WTC11 (cell line): Measurements from ENCODE around the gene MYO3A. TPM values are rescaled to one million over a fixed set of nuclear protein-coding genes. Genes with fewer than 3 reads are reported as not detected.

Source experiments
- ATAC-seq: fragments of 200-7000 bp; cut with Tn5 transposase; 2 replicates; pipeline ENCODE4 v1.10.0; 2021; ENCODE audit warnings: mild to moderate bottlenecking, moderate library complexity
- CTCF ChIA-PET: fragments of 300-600 bp; sonication (Branson Sonifier 250); formaldehyde crosslinking; loops from one replicate; lab custom pipeline; 2021; ENCODE audit warnings: antibody characterized with exemption; lab: Charles Lee
- POLR2A ChIA-PET: fragments of 350-600 bp; sonication (Branson Sonifier 250); formaldehyde crosslinking; loops from one replicate; lab custom pipeline; 2021; ENCODE audit warnings: antibody characterized with exemption; lab: Charles Lee
- DNase-seq: peaks from one replicate; pipeline ENCODE4 v3.0.0; 2021; ENCODE audit warnings: low spot score
- H3K27ac Mint-ChIP-seq: 2 replicates; pipeline ENCODE4 v1.8.0; 2021; ENCODE audit warnings: mixed read lengths
- H3K27me3 Mint-ChIP-seq: 2 replicates; pipeline ENCODE4 v1.8.0; 2021; ENCODE audit warnings: low read depth, mild to moderate bottlenecking, moderate library complexity, mixed read lengths
- H3K36me3 Mint-ChIP-seq: 2 replicates; pipeline ENCODE4 v1.8.0; 2021; ENCODE audit warnings: mixed read lengths
- H3K4me1 Mint-ChIP-seq: 2 replicates; pipeline ENCODE4 v1.8.0; 2022; ENCODE audit warnings: mixed read lengths
- H3K4me3 Mint-ChIP-seq: 2 replicates; pipeline ENCODE4 v1.8.0; 2021; ENCODE audit warnings: mild to moderate bottlenecking, moderate library complexity, mixed read lengths
- H3K9me3 Mint-ChIP-seq: 2 replicates; pipeline ENCODE4 v1.8.0; 2021; ENCODE audit warnings: mixed read lengths
- ELF4 ChIP-seq: sonication (generic); formaldehyde crosslinking; IDR thresholded peaks from 2 replicates; pipeline ENCODE4 v1.8.1; 2022; ENCODE audit warnings: low read depth, mild to moderate bottlenecking, moderate library complexity, missing genetic modification reagents
- EMX1 ChIP-seq: fragments of 250-450 bp; sonication (Bioruptor Pico); IDR thresholded peaks from 2 replicates; pipeline ENCODE4 v1.8.0; 2021; ENCODE audit warnings: mild to moderate bottlenecking
- GABPB1 ChIP-seq: sonication (generic); formaldehyde crosslinking; IDR thresholded peaks from 2 replicates; pipeline ENCODE4 v1.8.1; 2023; ENCODE audit warnings: mild to moderate bottlenecking, missing genetic modification reagents
- GTF2I ChIP-seq: fragments of 250-450 bp; sonication (Bioruptor Pico); conservative IDR thresholded peaks from 2 replicates; pipeline ENCODE4 v1.4.0; 2021; ENCODE audit warnings: mild to moderate bottlenecking
- HMGA2 ChIP-seq: fragments of 250-450 bp; sonication (Bioruptor Pico); IDR thresholded peaks from 2 replicates; pipeline ENCODE4 v1.4.0; 2021; ENCODE audit warnings: mild to moderate bottlenecking, moderate library complexity
- MYBL2 ChIP-seq: sonication (generic); formaldehyde crosslinking; IDR thresholded peaks from 2 replicates; pipeline ENCODE4 v1.8.1; 2023; ENCODE audit warnings: mild to moderate bottlenecking, moderate library complexity, missing genetic modification reagents
- PRRX2 ChIP-seq: fragments of 250-450 bp; sonication (Bioruptor Pico); IDR thresholded peaks from 2 replicates; pipeline ENCODE4 v1.8.0; 2021; ENCODE audit warnings: mild to moderate bottlenecking
- ZNF121 ChIP-seq: sonication (generic); formaldehyde crosslinking; IDR thresholded peaks from 2 replicates; pipeline ENCODE4 v1.8.0; 2023; ENCODE audit warnings: missing genetic modification reagents
- ZNF138 ChIP-seq: sonication (generic); formaldehyde crosslinking; conservative IDR thresholded peaks from 2 replicates; pipeline ENCODE4 v1.8.1; 2022; ENCODE audit warnings: mild to moderate bottlenecking, moderate library complexity, missing genetic modification reagents
- ZNF317 ChIP-seq: sonication (generic); formaldehyde crosslinking; IDR thresholded peaks from 2 replicates; pipeline ENCODE4 v1.8.1; 2023; ENCODE audit warnings: low read depth, mild to moderate bottlenecking, moderate library complexity, missing genetic modification reagents, borderline replicate concordance
- ZNF396 ChIP-seq: fragments of 250-450 bp; sonication (Bioruptor Pico); IDR thresholded peaks from 2 replicates; pipeline ENCODE4 v1.8.0; 2021; ENCODE audit warnings: mild to moderate bottlenecking, moderate library complexity, borderline replicate concordance
- total RNA-seq: library from RNA; stranded (reverse); gene quantifications from 3 replicates; pipeline ENCODE4 v1.2.3, GENCODE V29; 2021
- TF ChIP-seq, protein P1 (sequence below): sonication (generic); formaldehyde crosslinking; IDR thresholded peaks from 2 replicates; pipeline ENCODE4 v1.8.0; 2023; ENCODE audit warnings: missing genetic modification reagents, mild to moderate bottlenecking, borderline replicate concordance
- TF ChIP-seq, protein P2 (sequence below): sonication (generic); formaldehyde crosslinking; IDR thresholded peaks from 2 replicates; pipeline ENCODE4 v1.8.1; 2023; ENCODE audit warnings: mild to moderate bottlenecking, missing genetic modification reagents, moderate library complexity
- TF ChIP-seq, protein P3 (sequence below): sonication (generic); formaldehyde crosslinking; IDR thresholded peaks from 2 replicates; pipeline ENCODE4 v1.8.0; 2023; ENCODE audit warnings: mild to moderate bottlenecking, missing genetic modification reagents
- TF ChIP-seq, protein P4 (sequence below): sonication (generic); formaldehyde crosslinking; IDR thresholded peaks from 2 replicates; pipeline ENCODE4 v1.8.1; 2022; ENCODE audit warnings: mild to moderate bottlenecking, missing genetic modification reagents, moderate library complexity, borderline replicate concordance
- TF ChIP-seq, protein P5 (sequence below): fragments of 250-450 bp; sonication (Bioruptor Pico); IDR thresholded peaks from 2 replicates; pipeline ENCODE4 v1.9.0; 2021; ENCODE audit warnings: mild to moderate bottlenecking

MYO3A gene
- total RNA-seq, 1 experiment from 2014 or later = 3.7 TPM

DNA sequence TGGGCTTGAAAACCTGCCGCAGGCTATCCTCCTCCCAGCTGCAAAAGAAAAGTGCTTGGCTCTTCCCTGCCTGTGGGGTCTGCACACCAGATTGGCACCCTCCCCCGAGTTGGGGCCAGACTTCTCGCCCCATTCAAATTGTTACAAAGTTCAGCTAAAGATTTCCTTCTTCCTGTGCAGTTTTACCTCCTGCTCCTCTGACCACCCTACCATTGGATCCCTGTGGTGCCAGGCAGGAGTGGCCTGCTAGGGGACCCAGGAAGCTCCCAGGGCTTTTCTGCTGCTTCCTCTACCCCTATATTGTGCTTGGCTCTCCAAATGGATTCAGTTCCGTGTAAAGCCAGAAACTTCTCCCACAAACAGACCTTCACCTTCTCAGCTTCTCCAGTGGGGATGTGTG is 147.4 kb downstream of the MYO3A start:
- peaks cover 15% of the 10 kb centered on the region for H3K9me3 Mint-ChIP-seq
- ATAC-seq = no peak
- DNase-seq = no peak
- peaks cover 30% of the 10 kb centered on the region for H3K4me1 Mint-ChIP-seq
- no peak for TF ChIP-seq EMX1 (CRISPR knock-in tag)
- TF ChIP-seq, protein P1, sequence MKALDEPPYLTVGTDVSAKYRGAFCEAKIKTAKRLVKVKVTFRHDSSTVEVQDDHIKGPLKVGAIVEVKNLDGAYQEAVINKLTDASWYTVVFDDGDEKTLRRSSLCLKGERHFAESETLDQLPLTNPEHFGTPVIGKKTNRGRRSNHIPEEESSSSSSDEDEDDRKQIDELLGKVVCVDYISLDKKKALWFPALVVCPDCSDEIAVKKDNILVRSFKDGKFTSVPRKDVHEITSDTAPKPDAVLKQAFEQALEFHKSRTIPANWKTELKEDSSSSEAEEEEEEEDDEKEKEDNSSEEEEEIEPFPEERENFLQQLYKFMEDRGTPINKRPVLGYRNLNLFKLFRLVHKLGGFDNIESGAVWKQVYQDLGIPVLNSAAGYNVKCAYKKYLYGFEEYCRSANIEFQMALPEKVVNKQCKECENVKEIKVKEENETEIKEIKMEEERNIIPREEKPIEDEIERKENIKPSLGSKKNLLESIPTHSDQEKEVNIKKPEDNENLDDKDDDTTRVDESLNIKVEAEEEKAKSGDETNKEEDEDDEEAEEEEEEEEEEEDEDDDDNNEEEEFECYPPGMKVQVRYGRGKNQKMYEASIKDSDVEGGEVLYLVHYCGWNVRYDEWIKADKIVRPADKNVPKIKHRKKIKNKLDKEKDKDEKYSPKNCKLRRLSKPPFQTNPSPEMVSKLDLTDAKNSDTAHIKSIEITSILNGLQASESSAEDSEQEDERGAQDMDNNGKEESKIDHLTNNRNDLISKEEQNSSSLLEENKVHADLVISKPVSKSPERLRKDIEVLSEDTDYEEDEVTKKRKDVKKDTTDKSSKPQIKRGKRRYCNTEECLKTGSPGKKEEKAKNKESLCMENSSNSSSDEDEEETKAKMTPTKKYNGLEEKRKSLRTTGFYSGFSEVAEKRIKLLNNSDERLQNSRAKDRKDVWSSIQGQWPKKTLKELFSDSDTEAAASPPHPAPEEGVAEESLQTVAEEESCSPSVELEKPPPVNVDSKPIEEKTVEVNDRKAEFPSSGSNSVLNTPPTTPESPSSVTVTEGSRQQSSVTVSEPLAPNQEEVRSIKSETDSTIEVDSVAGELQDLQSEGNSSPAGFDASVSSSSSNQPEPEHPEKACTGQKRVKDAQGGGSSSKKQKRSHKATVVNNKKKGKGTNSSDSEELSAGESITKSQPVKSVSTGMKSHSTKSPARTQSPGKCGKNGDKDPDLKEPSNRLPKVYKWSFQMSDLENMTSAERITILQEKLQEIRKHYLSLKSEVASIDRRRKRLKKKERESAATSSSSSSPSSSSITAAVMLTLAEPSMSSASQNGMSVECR (CRISPR knock-in tag) = no peak
- H3K27me3 Mint-ChIP-seq = peaks cover 3% of the 10 kb centered on the region; the same call in 1 of the 2 replicates
- H3K4me3 Mint-ChIP-seq = no peak overlapping the region
- POLR2A ChIA-PET = no interaction called here
- H3K36me3 Mint-ChIP-seq = peaks cover 8% of the 10 kb centered on the region; the same call in 1 of the 2 replicates
- CTCF ChIA-PET = no interaction called here
- H3K27ac Mint-ChIP-seq = no peak overlapping the region

DNA sequence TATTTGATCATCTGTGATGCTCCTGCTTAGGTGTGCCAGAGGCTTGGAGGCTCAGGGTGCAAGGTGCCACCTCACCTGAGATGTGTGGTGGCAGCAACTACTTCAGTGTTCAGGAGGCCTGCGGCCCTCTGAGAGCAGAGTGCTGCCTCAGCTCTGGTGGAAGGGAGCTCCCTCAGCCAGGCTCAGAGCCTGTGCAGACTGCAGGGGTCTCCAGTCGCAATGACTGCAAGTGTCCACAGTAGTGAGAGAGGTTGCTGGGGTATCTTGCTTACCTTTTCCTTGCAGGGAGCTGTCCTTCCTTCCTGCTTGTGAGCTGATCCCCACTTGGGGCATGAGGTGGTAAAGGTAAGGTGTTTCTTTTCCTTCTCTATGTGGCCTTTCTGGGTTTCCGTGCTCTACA is 151.5 kb downstream of the MYO3A start:
- no peaks in the 10 kb centered on the region for H3K36me3 Mint-ChIP-seq
- no peaks in the 10 kb centered on the region for H3K9me3 Mint-ChIP-seq
- peaks cover 25% of the 10 kb centered on the region for H3K4me1 Mint-ChIP-seq
- no peak overlapping the region for H3K4me3 Mint-ChIP-seq
- ChIA-PET POLR2A (no interaction called here), CTCF (interaction anchor here (1.0 to 1.1 kb wide), 3 partner anchors 87 to 226 kb away, joined by 3 to 5 read pairs (median 3); no protein-coding TSS in a partner anchor)
- H3K27ac Mint-ChIP-seq = peak overlapping the region; percentile 91
- DNase-seq = peak; percentile 45
- no peaks in the 10 kb centered on the region for H3K27me3 Mint-ChIP-seq
- TF ChIP-seq HMGA2 (no peak), MYBL2 (no peak), ZNF396 (CRISPR knock-in tag) (no peak), ELF4 (CRISPR knock-in tag) (no peak), ZNF317 (no peak)
- TF ChIP-seq, protein P2, sequence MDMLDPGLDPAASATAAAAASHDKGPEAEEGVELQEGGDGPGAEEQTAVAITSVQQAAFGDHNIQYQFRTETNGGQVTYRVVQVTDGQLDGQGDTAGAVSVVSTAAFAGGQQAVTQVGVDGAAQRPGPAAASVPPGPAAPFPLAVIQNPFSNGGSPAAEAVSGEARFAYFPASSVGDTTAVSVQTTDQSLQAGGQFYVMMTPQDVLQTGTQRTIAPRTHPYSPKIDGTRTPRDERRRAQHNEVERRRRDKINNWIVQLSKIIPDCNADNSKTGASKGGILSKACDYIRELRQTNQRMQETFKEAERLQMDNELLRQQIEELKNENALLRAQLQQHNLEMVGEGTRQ = no peak
- TF ChIP-seq, protein P3, sequence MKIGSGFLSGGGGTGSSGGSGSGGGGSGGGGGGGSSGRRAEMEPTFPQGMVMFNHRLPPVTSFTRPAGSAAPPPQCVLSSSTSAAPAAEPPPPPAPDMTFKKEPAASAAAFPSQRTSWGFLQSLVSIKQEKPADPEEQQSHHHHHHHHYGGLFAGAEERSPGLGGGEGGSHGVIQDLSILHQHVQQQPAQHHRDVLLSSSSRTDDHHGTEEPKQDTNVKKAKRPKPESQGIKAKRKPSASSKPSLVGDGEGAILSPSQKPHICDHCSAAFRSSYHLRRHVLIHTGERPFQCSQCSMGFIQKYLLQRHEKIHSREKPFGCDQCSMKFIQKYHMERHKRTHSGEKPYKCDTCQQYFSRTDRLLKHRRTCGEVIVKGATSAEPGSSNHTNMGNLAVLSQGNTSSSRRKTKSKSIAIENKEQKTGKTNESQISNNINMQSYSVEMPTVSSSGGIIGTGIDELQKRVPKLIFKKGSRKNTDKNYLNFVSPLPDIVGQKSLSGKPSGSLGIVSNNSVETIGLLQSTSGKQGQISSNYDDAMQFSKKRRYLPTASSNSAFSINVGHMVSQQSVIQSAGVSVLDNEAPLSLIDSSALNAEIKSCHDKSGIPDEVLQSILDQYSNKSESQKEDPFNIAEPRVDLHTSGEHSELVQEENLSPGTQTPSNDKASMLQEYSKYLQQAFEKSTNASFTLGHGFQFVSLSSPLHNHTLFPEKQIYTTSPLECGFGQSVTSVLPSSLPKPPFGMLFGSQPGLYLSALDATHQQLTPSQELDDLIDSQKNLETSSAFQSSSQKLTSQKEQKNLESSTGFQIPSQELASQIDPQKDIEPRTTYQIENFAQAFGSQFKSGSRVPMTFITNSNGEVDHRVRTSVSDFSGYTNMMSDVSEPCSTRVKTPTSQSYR (CRISPR knock-in tag) = no peak
- TF ChIP-seq, protein P4, sequence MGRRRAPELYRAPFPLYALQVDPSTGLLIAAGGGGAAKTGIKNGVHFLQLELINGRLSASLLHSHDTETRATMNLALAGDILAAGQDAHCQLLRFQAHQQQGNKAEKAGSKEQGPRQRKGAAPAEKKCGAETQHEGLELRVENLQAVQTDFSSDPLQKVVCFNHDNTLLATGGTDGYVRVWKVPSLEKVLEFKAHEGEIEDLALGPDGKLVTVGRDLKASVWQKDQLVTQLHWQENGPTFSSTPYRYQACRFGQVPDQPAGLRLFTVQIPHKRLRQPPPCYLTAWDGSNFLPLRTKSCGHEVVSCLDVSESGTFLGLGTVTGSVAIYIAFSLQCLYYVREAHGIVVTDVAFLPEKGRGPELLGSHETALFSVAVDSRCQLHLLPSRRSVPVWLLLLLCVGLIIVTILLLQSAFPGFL = no peak
- ATAC-seq = peak; percentile 99

DNA sequence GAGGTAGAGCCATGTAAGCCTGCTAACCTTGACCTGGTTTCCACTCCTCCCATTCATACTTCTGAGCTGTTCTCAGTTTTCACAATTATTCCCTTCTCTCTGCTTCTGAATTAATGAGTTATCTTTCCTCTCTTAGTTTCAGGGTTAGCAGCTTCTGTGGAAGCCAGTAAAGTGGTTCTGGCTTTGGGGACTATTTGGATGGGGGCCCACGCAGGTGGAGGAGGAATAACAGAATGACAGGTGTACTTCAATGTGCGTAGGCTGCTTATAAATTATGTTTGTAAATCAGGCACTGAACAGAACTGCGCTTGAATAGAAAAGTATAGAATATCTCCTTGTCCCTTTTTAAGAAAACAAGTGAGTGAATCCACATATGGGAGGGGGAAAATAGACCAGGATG is 153.6 kb downstream of the MYO3A start:
- no peaks in the 10 kb centered on the region for H3K27me3 Mint-ChIP-seq
- CTCF ChIA-PET = no interaction called here
- no peak for DNase-seq
- TF ChIP-seq PRRX2 (CRISPR knock-in tag) = no peak
- TF ChIP-seq ZNF121 = no peak
- no peak for TF ChIP-seq GABPB1
- TF ChIP-seq, protein P5, sequence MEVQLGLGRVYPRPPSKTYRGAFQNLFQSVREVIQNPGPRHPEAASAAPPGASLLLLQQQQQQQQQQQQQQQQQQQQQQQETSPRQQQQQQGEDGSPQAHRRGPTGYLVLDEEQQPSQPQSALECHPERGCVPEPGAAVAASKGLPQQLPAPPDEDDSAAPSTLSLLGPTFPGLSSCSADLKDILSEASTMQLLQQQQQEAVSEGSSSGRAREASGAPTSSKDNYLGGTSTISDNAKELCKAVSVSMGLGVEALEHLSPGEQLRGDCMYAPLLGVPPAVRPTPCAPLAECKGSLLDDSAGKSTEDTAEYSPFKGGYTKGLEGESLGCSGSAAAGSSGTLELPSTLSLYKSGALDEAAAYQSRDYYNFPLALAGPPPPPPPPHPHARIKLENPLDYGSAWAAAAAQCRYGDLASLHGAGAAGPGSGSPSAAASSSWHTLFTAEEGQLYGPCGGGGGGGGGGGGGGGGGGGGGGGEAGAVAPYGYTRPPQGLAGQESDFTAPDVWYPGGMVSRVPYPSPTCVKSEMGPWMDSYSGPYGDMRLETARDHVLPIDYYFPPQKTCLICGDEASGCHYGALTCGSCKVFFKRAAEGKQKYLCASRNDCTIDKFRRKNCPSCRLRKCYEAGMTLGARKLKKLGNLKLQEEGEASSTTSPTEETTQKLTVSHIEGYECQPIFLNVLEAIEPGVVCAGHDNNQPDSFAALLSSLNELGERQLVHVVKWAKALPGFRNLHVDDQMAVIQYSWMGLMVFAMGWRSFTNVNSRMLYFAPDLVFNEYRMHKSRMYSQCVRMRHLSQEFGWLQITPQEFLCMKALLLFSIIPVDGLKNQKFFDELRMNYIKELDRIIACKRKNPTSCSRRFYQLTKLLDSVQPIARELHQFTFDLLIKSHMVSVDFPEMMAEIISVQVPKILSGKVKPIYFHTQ (CRISPR knock-in tag) = no peak
- TF ChIP-seq GTF2I (CRISPR knock-in tag) = no peak
- no peak for TF ChIP-seq ZNF138 (CRISPR knock-in tag)
- POLR2A ChIA-PET = no interaction called here
- peaks cover 13% of the 10 kb centered on the region for H3K4me1 Mint-ChIP-seq
- no peak for ATAC-seq
- H3K9me3 Mint-ChIP-seq = no peaks in the 10 kb centered on the region
- no peak overlapping the region for H3K4me3 Mint-ChIP-seq
- H3K27ac Mint-ChIP-seq = no peak overlapping the region
- no peaks in the 10 kb centered on the region; the same call in 1 of the 2 replicates for H3K36me3 Mint-ChIP-seq
